SK-N-SH treated with all-trans-retinoic acid at 6 μM for 48 hours (cell line): ENCODE measurements around the gene GRIA1.

Experiments used
- ATAC-seq: fragments of 200-7000 bp; cut with Tn5 transposase; 3 replicates; pipeline ENCODE4 v1.9.1; 2020; ENCODE audit warnings: mild to moderate bottlenecking, moderate library complexity
- ARNTL ChIP-seq: fragments of 450-650 bp; formaldehyde crosslinking; IDR thresholded peaks from 2 replicates; pipeline ENCODE4 v1.5.0; 2020; ENCODE audit warnings: low read depth, mild to moderate bottlenecking, moderate library complexity, borderline replicate concordance
- BACH2 ChIP-seq: fragments of 250-450 bp; sonication (Bioruptor Pico); IDR thresholded peaks from 2 replicates; pipeline ENCODE4 v1.9.0; 2021; ENCODE audit warnings: mild to moderate bottlenecking, borderline replicate concordance
- CREB5 ChIP-seq: fragments of 250-450 bp; sonication (Bioruptor Pico); IDR thresholded peaks from 2 replicates; pipeline ENCODE4 v1.5.1; 2020; ENCODE audit warnings: low read depth, mild to moderate bottlenecking, moderate library complexity
- CSDC2 ChIP-seq: fragments of 250-450 bp; sonication (Bioruptor Pico); IDR thresholded peaks from 2 replicates; pipeline ENCODE4 v1.5.0; 2020; ENCODE audit warnings: mild to moderate bottlenecking, moderate library complexity
- CSRNP3 ChIP-seq: fragments of 250-450 bp; sonication (Bioruptor Pico); IDR thresholded peaks from 2 replicates; pipeline ENCODE4 v1.5.1; 2021; ENCODE audit warnings: mild to moderate bottlenecking, moderate library complexity
- ESRRG ChIP-seq: fragments of 250-450 bp; sonication (Bioruptor Pico); IDR thresholded peaks from 2 replicates; pipeline ENCODE4 v1.6.1; 2021; ENCODE audit warnings: mild to moderate bottlenecking
- GLIS3 ChIP-seq: fragments of 250-450 bp; sonication (Bioruptor Pico); IDR thresholded peaks from 2 replicates; pipeline ENCODE4 v1.5.0; 2020; ENCODE audit warnings: mild to moderate bottlenecking, moderate library complexity
- ISL1 ChIP-seq: fragments of 250-450 bp; sonication (Bioruptor Pico); IDR thresholded peaks from 2 replicates; pipeline ENCODE4 v2.1.2; 2022; ENCODE audit warnings: mild to moderate bottlenecking, moderate library complexity
- PPARA ChIP-seq: fragments of 250-450 bp; sonication (Bioruptor Pico); IDR thresholded peaks from 2 replicates; pipeline ENCODE4 v1.5.0; 2020; ENCODE audit warnings: mild to moderate bottlenecking, borderline replicate concordance
- SNAI2 ChIP-seq: fragments of 250-450 bp; sonication (Bioruptor Pico); IDR thresholded peaks from 2 replicates; pipeline ENCODE4 v1.5.0; 2020; ENCODE audit warnings: mild to moderate bottlenecking, moderate library complexity
- TCF4 ChIP-seq: fragments of 250-450 bp; sonication (Bioruptor Pico); IDR thresholded peaks from 2 replicates; pipeline ENCODE4 v1.8.0; 2021; ENCODE audit warnings: mild to moderate bottlenecking, moderate library complexity, borderline replicate concordance
- TOX ChIP-seq: fragments of 250-450 bp; sonication (Bioruptor Pico); IDR thresholded peaks from 2 replicates; pipeline ENCODE4 v1.8.0; 2021; ENCODE audit warnings: mild to moderate bottlenecking, moderate library complexity, borderline replicate concordance
- TSHZ2 ChIP-seq: fragments of 250-450 bp; sonication (Bioruptor Pico); IDR thresholded peaks from 2 replicates; pipeline ENCODE4 v1.5.0; 2020; ENCODE audit warnings: mild to moderate bottlenecking, moderate library complexity
- ZC3H10 ChIP-seq: fragments of 250-450 bp; sonication (Bioruptor Pico); IDR thresholded peaks from 2 replicates; pipeline ENCODE4 v1.5.1; 2021; ENCODE audit warnings: mild to moderate bottlenecking, moderate library complexity
- ZFP3 ChIP-seq: fragments of 250-450 bp; sonication (Bioruptor Pico); IDR thresholded peaks from 2 replicates; pipeline ENCODE4 v1.5.0; 2020; ENCODE audit warnings: mild to moderate bottlenecking, moderate library complexity
- ZFP30 ChIP-seq: fragments of 450-650 bp; formaldehyde crosslinking; IDR thresholded peaks from 2 replicates; pipeline ENCODE4 v1.5.0; 2022; ENCODE audit warnings: mild to moderate bottlenecking, moderate library complexity
- ZNF70 ChIP-seq: fragments of 450-650 bp; formaldehyde crosslinking; IDR thresholded peaks from 2 replicates; pipeline ENCODE4 v1.5.0; 2020; ENCODE audit warnings: mild to moderate bottlenecking, moderate library complexity
- ZNF8 ChIP-seq: fragments of 450-650 bp; formaldehyde crosslinking; IDR thresholded peaks from 2 replicates; pipeline ENCODE4 v1.5.0; 2020; ENCODE audit warnings: mild to moderate bottlenecking, moderate library complexity
- TF ChIP-seq, protein P1 (sequence below): fragments of 250-450 bp; sonication (Bioruptor Pico); IDR thresholded peaks from 2 replicates; pipeline ENCODE4 v1.8.0; 2020; ENCODE audit warnings: mild to moderate bottlenecking, moderate library complexity, borderline replicate concordance
- TF ChIP-seq, protein P2 (sequence below): fragments of 250-450 bp; sonication (Bioruptor Pico); IDR thresholded peaks from 2 replicates; pipeline ENCODE4 v1.8.0; 2021; ENCODE audit warnings: low read depth, mild to moderate bottlenecking, moderate library complexity, borderline replicate concordance

GRIA1 gene

GRCh38 chr5:153598099-153598498, 107.6 kb downstream of the GRIA1 start:
- TF ChIP-seq ZC3H10 (CRISPR knock-in tag): no peak
- TF ChIP-seq GLIS3 (CRISPR knock-in tag): no peak
- no peak for TF ChIP-seq ESRRG (CRISPR knock-in tag)
- TF ChIP-seq CSRNP3 (CRISPR knock-in tag): no peak
- no peak for TF ChIP-seq SNAI2 (CRISPR knock-in tag)
- TF ChIP-seq ZNF70 (CRISPR knock-in tag): no peak
- TF ChIP-seq CSDC2 (CRISPR knock-in tag): no peak
- no peak for TF ChIP-seq ZFP30 (CRISPR knock-in tag)
- no peak for TF ChIP-seq ZFP3 (CRISPR knock-in tag)
- TF ChIP-seq PPARA (CRISPR knock-in tag): no peak
- no peak for TF ChIP-seq TOX (CRISPR knock-in tag)
- no peak for TF ChIP-seq ZNF8
- TF ChIP-seq, protein P1, sequence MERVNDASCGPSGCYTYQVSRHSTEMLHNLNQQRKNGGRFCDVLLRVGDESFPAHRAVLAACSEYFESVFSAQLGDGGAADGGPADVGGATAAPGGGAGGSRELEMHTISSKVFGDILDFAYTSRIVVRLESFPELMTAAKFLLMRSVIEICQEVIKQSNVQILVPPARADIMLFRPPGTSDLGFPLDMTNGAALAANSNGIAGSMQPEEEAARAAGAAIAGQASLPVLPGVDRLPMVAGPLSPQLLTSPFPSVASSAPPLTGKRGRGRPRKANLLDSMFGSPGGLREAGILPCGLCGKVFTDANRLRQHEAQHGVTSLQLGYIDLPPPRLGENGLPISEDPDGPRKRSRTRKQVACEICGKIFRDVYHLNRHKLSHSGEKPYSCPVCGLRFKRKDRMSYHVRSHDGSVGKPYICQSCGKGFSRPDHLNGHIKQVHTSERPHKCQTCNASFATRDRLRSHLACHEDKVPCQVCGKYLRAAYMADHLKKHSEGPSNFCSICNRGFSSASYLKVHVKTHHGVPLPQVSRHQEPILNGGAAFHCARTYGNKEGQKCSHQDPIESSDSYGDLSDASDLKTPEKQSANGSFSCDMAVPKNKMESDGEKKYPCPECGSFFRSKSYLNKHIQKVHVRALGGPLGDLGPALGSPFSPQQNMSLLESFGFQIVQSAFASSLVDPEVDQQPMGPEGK: no peak
- TF ChIP-seq, protein P2, sequence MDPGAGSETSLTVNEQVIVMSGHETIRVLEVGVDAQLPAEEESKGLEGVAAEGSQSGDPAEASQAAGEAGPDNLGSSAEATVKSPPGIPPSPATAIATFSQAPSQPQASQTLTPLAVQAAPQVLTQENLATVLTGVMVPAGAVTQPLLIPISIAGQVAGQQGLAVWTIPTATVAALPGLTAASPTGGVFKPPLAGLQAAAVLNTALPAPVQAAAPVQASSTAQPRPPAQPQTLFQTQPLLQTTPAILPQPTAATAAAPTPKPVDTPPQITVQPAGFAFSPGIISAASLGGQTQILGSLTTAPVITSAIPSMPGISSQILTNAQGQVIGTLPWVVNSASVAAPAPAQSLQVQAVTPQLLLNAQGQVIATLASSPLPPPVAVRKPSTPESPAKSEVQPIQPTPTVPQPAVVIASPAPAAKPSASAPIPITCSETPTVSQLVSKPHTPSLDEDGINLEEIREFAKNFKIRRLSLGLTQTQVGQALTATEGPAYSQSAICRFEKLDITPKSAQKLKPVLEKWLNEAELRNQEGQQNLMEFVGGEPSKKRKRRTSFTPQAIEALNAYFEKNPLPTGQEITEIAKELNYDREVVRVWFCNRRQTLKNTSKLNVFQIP (CRISPR knock-in tag): no peak
- no peak for TF ChIP-seq CREB5 (CRISPR knock-in tag)
- TF ChIP-seq, all 23 proteins: peak for 0
- no peak for ATAC-seq

GRCh38 chr5:153601377-153601776, 110.9 kb downstream of the GRIA1 start:
- TF ChIP-seq PPARA (CRISPR knock-in tag) (no peak), TSHZ2 (no peak), TCF4 (CRISPR knock-in tag) (no peak), ARNTL (CRISPR knock-in tag) (no peak), TOX (CRISPR knock-in tag) (no peak), ZFP30 (CRISPR knock-in tag) (no peak), ESRRG (CRISPR knock-in tag) (no peak), ZC3H10 (CRISPR knock-in tag) (no peak)
- TF ChIP-seq, protein P1: no peak
- no peak for ATAC-seq

- no peak for ATAC-seq
- TF ChIP-seq ZNF70 (CRISPR knock-in tag) (no peak), CSDC2 (CRISPR knock-in tag) (no peak), BACH2 (CRISPR knock-in tag) (no peak), GLIS3 (CRISPR knock-in tag) (no peak), SNAI2 (CRISPR knock-in tag) (no peak), CSRNP3 (CRISPR knock-in tag) (no peak), ISL1 (CRISPR knock-in tag) (no peak), CREB5 (CRISPR knock-in tag) (no peak)
- TF ChIP-seq, protein P1: no peak
Measured at GRCh38 chr5:153605386-153605785, 114.9 kb downstream of the GRIA1 start.
